C1 segment of cervical spinal cord (tissue), 14 donors: ENCODE results near the gene NRXN3.

ENCODE experiments used
- DNase-seq, 14 donors: peaks; one replicate each; lab custom pipeline; 2025; lab: John Stamatoyannopoulos, UW

Gene NRXN3

GRCh38 chr14:79334272-79334671 is 1164.1 kb downstream of the NRXN3 start:
- no peak for DNase-seq

- no peak for DNase-seq
Observed at GRCh38 chr14:79337761-79338160, 1167.6 kb downstream of the NRXN3 start.

GRCh38 chr14:79342942-79343341 is 1172.8 kb downstream of the NRXN3 start:
- DNase-seq: no peak

- DNase-seq: no peak
Observed at GRCh38 chr14:79351011-79351410, 1180.8 kb downstream of the NRXN3 start.

- no peak for DNase-seq
Observed at GRCh38 chr14:79352076-79352630, 1182.0 kb downstream of the NRXN3 start.

- DNase-seq: no peak
Observed at GRCh38 chr14:79354336-79354735, 1184.2 kb downstream of the NRXN3 start.

GRCh38 chr14:79356040-79356439 is 1185.9 kb downstream of the NRXN3 start:
- no peak for DNase-seq

GRCh38 chr14:79357307-79357706 is 1187.1 kb downstream of the NRXN3 start:
- no peak for DNase-seq

- DNase-seq: peak in 1 of 14 donors; percentile 43
Observed at GRCh38 chr14:79363291-79363690, 1193.1 kb downstream of the NRXN3 start.

GRCh38 chr14:79369359-79370332 is 1199.5 kb downstream of the NRXN3 start:
- no peak for DNase-seq

GRCh38 chr14:79370969-79371368 is 1200.8 kb downstream of the NRXN3 start:
- DNase-seq: no peak

- no peak for DNase-seq
Observed at GRCh38 chr14:79373451-79373850, 1203.3 kb downstream of the NRXN3 start.

- DNase-seq: peak in 1 of 14 donors; percentile 55
Observed at GRCh38 chr14:79375356-79375755, 1205.2 kb downstream of the NRXN3 start.

- DNase-seq: no peak
Observed at GRCh38 chr14:79376557-79376956, 1206.4 kb downstream of the NRXN3 start.

GRCh38 chr14:79378020-79378419 is 1207.8 kb downstream of the NRXN3 start:
- no peak for DNase-seq

GRCh38 chr14:79379266-79379665 is 1209.1 kb downstream of the NRXN3 start:
- peak in 1 of 14 donors; percentile 89 for DNase-seq

- DNase-seq: peak in 1 of 14 donors; percentile 94
Observed at GRCh38 chr14:79383031-79383430, 1212.9 kb downstream of the NRXN3 start.

- no peak for DNase-seq
Observed at GRCh38 chr14:79383475-79383874, 1213.3 kb downstream of the NRXN3 start.

GRCh38 chr14:79395061-79395460 is 1224.9 kb downstream of the NRXN3 start:
- DNase-seq: no peak

GRCh38 chr14:79404874-79405511 is 1234.8 kb downstream of the NRXN3 start:
- peak in 1 of 14 donors; percentile 62 for DNase-seq

- DNase-seq: no peak
Observed at GRCh38 chr14:79405512-79405910, 1235.3 kb downstream of the NRXN3 start.

GRCh38 chr14:79407572-79407971 is 1237.4 kb downstream of the NRXN3 start:
- DNase-seq: no peak
